Lung (tissue), 12 donors: ENCODE data around the gene KRT26. TPM values are rescaled to one million over a fixed set of nuclear protein-coding genes. Genes with fewer than 3 reads are reported as not detected.

ENCODE experiments used
- ATAC-seq: fragments of 200-7000 bp; cut with Tn5 transposase; one replicate; pipeline ENCODE4 v1.9.1; 2020; ENCODE audit warnings: moderate number of reproducible peaks; ENCODE audit not compliant: insufficient read depth, low FRiP score
- DNase-seq, 3 donors: peaks; one replicate each; pipeline ENCODE4 v3.0.0-alpha.2; 2013 to 2017
- H3K27ac ChIP-seq, 2 donors: one replicate each; pipeline ENCODE4 v1.5.1; 2013; ENCODE audit warnings: mild to moderate bottlenecking in 2 of 2, moderate library complexity in 2 of 2, control low read depth in 1 of 2, inconsistent platforms in 1 of 2, low read depth in 1 of 2, low read length in 1 of 2
- H3K27me3 ChIP-seq, 3 donors: one replicate each; pipeline ENCODE4 v1.5.1; 2013; ENCODE audit warnings: low read length in 2 of 3; ENCODE audit not compliant: control insufficient read depth in 3 of 3, insufficient read depth in 3 of 3
- H3K36me3 ChIP-seq, 4 donors: one replicate each; pipeline ENCODE4 v1.5.1; 2013; ENCODE audit warnings: low read length in 4 of 4, mild to moderate bottlenecking in 1 of 4, moderate library complexity in 1 of 4; ENCODE audit not compliant: control insufficient read depth in 4 of 4, insufficient read depth in 4 of 4
- H3K4me1 ChIP-seq, 5 donors: one replicate each; pipeline ENCODE4 v1.5.1; 2013; ENCODE audit warnings: low read length in 5 of 5, mild to moderate bottlenecking in 2 of 5, moderate library complexity in 1 of 5; ENCODE audit not compliant: control insufficient read depth in 5 of 5, insufficient read depth in 5 of 5
- H3K4me3 ChIP-seq: one replicate; pipeline ENCODE4 v1.5.1; 2013; ENCODE audit warnings: mild to moderate bottlenecking, control low read depth, moderate library complexity
- H3K9ac ChIP-seq, 2 donors: one replicate each; pipeline ENCODE4 v1.5.1; 2013; ENCODE audit warnings: low read length in 2 of 2, control low read depth in 1 of 2; ENCODE audit not compliant: insufficient read depth in 1 of 2
- H3K9me3 ChIP-seq, 4 donors: one replicate each; pipeline ENCODE4 v1.5.1; 2013; ENCODE audit warnings: low read length in 3 of 4, mild to moderate bottlenecking in 1 of 4, moderate library complexity in 1 of 4; ENCODE audit not compliant: control insufficient read depth in 4 of 4, insufficient read depth in 3 of 4
- CTCF ChIP-seq: IDR thresholded peaks from 2 replicates; pipeline ENCODE4 v1.5.1; 2012; ENCODE audit warnings: mild to moderate bottlenecking; ENCODE audit errors: control extremely low read depth, extremely low read depth
- WGBS, 2 donors: extraction: QIAGEN DNeasy Blood & Tissue Kit; methylation state at CpG; one replicate each; pipeline ENCODE4 v1.1.7; 2013; 5-methylcytosine and 5-hydroxymethylcytosine counted together
- polyA plus RNA-seq, 2 donors: library from polyadenylated mRNA; stranded (reverse); fragments of 200-250 nt; gene quantifications; one replicate each; pipeline ENCODE4 v1.2.1, GENCODE V29; 2013
- total RNA-seq, 2 donors: library from RNA; depleted of rRNA in 1 of 2; stranded (reverse); fragments of >200 nt in 1 of 2; gene quantifications; one replicate each; pipeline ENCODE4 v1.2.1, GENCODE V29; 2014 to 2021
- donor health status: control.
- donor health status: control.
- donor health status: Bipolar disorder and iron deficiency.
- donor health status: healthy.
- donor health status: DM: yes; HTN: yes; CAD: no.

Gene KRT26
- total and polyA plus RNA-seq, 4 donors = not detected

- no peak for TF ChIP-seq CTCF
- H3K36me3 ChIP-seq = peaks cover 0 to 7% (median 6%) of the 10 kb centered on the region in 4 donors
- peaks cover 0 to 34% (median 30%) of the 10 kb centered on the region in 3 donors for H3K27me3 ChIP-seq
- H3K4me1 ChIP-seq = peaks cover 0 to 12% (median 0%) of the 10 kb centered on the region in 5 donors
- H3K4me3 ChIP-seq = no peak overlapping the region
- DNase-seq (no peak), ATAC-seq (no peak)
- H3K9me3 ChIP-seq = peaks cover 0 to 2% (median under 1%) of the 10 kb centered on the region in 4 donors
- WGBS, 2 donors = 68 to 72% methylated on average over 4 of the region's 4 CpGs
- no peak overlapping the region for H3K9ac ChIP-seq
- no peak overlapping the region for H3K27ac ChIP-seq
These were observed 41.8 kb upstream of the KRT26 start for GRCh38 chr17:40813804-40814203.

GRCh38 chr17:40812639-40813038, 40.6 kb upstream of the KRT26 start:
- WGBS, 2 donors = 75 to 84% methylated on average over 3 of the region's 3 CpGs
- ATAC-seq = no peak
- TF ChIP-seq CTCF = no peak
- Histone ChIP-seq H3K4me1 (peaks cover 0 to 12% (median 0%) of the 10 kb centered on the region in 5 donors), H3K4me3 (no peak overlapping the region), H3K9ac (no peak overlapping the region), H3K9me3 (peaks cover 0 to 2% (median under 1%) of the 10 kb centered on the region in 4 donors), H3K27ac (no peak overlapping the region), H3K27me3 (peaks cover 0 to 38% (median 30%) of the 10 kb centered on the region in 3 donors), H3K36me3 (peaks cover 0 to 7% (median 6%) of the 10 kb centered on the region in 4 donors)
- no peak for DNase-seq

- H3K27me3 ChIP-seq = peaks cover 0 to 53% (median 42%) of the 10 kb centered on the region in 3 donors
- no peak overlapping the region for H3K27ac ChIP-seq
- WGBS, 2 donors = 66 to 69% methylated on average over 6 of the region's 6 CpGs
- no peak for DNase-seq
- H3K9ac ChIP-seq = no peak overlapping the region
- peaks cover 0 to 12% (median 0%) of the 10 kb centered on the region in 5 donors for H3K4me1 ChIP-seq
- peaks cover 0 to 2% (median 0%) of the 10 kb centered on the region in 4 donors for H3K9me3 ChIP-seq
- H3K4me3 ChIP-seq = no peak overlapping the region
- H3K36me3 ChIP-seq = no peaks in the 10 kb centered on the region
- no peak for TF ChIP-seq CTCF
- ATAC-seq = no peak
These were observed 38.5 kb upstream of the KRT26 start for GRCh38 chr17:40810494-40810893.
